Keratinocyte (primary cell): ENCODE data around the gene REPS2. TPM values are rescaled to one million over a fixed set of nuclear protein-coding genes. Genes with fewer than 3 reads are reported as not detected.

Source experiments
- DNase-seq: peaks from one replicate; pipeline ENCODE4 v3.0.0-alpha.2; 2011; ENCODE audit warnings: low read depth, missing footprints, low spot score
- FAIRE-seq: peaks from 2 replicates; lab custom pipeline; 2011; peaks lifted over from hg19 to GRCh38; lab: Jason Lieb, UNC
- H2AFZ ChIP-seq: 2 replicates; pipeline ENCODE4 v1.6.0; 2012; ENCODE audit warnings: low read length, control low read depth, inconsistent platforms; ENCODE audit not compliant: control insufficient read depth
- H3K27ac ChIP-seq: 2 replicates; pipeline ENCODE4 v1.5.1; 2011; ENCODE audit warnings: low read length; ENCODE audit not compliant: control insufficient read depth, insufficient read depth
- H3K27me3 ChIP-seq: 3 replicates; pipeline ENCODE4 v1.6.0; 2011; ENCODE audit warnings: low read length; ENCODE audit not compliant: control insufficient read depth, insufficient read depth; ENCODE audit errors: extremely low read depth
- H3K36me3 ChIP-seq, 2 experiments: 2 replicates in 1 of 2; 3 replicates in 1 of 2; pipeline ENCODE4 v1.5.1; 2011; ENCODE audit warnings: low read length in 2 of 2, mild to moderate bottlenecking in 1 of 2; ENCODE audit not compliant: control insufficient read depth in 2 of 2, insufficient read depth in 2 of 2; ENCODE audit errors: extremely low read depth in 1 of 2
- H3K4me1 ChIP-seq: 3 replicates; pipeline ENCODE4 v1.5.1; 2011; ENCODE audit warnings: low read length; ENCODE audit not compliant: control insufficient read depth, insufficient read depth; ENCODE audit errors: extremely low read depth
- H3K4me2 ChIP-seq: 3 replicates; pipeline ENCODE4 v1.6.0; 2011; ENCODE audit warnings: low read depth, low read length; ENCODE audit not compliant: control insufficient read depth, insufficient read depth; ENCODE audit errors: extremely low read depth
- H3K4me3 ChIP-seq, 3 experiments: fragments of 200-600 bp in 1 of 3; sonication (generic) in 1 of 3; 2 replicates in 2 of 3; 3 replicates in 1 of 3; pipeline ENCODE4 v1.5.1; 2011 to 2016; ENCODE audit warnings: low read length in 3 of 3, mild to moderate bottlenecking in 3 of 3, control low read depth in 2 of 3, inconsistent platforms in 1 of 3, low read depth in 1 of 3, mixed read lengths in 1 of 3, mixed run types in 1 of 3, moderate library complexity in 1 of 3; ENCODE audit not compliant: control insufficient read depth in 2 of 3, insufficient read depth in 2 of 3; ENCODE audit errors: extremely low read depth in 1 of 3
- H3K79me2 ChIP-seq: 2 replicates; pipeline ENCODE4 v1.6.0; 2012; ENCODE audit warnings: low read length; ENCODE audit not compliant: control insufficient read depth, insufficient read depth
- H3K9ac ChIP-seq: 3 replicates; pipeline ENCODE4 v1.6.0; 2011; ENCODE audit warnings: low read length; ENCODE audit not compliant: control insufficient read depth, insufficient read depth; ENCODE audit errors: extremely low read depth
- H3K9me1 ChIP-seq: 3 replicates; pipeline ENCODE4 v1.6.0; 2011; ENCODE audit warnings: low read length; ENCODE audit not compliant: control insufficient read depth, insufficient read depth; ENCODE audit errors: extremely low read depth
- H3K9me3 ChIP-seq: 2 replicates; pipeline ENCODE4 v1.5.1; 2012; ENCODE audit warnings: low read depth, low read length; ENCODE audit not compliant: control insufficient read depth
- H4K20me1 ChIP-seq: 3 replicates; pipeline ENCODE4 v1.6.0; 2011; ENCODE audit warnings: low read length; ENCODE audit not compliant: control insufficient read depth, insufficient read depth; ENCODE audit errors: extremely low read depth
- EZH2 ChIP-seq: IDR thresholded peaks from one replicate; pipeline ENCODE4 v1.6.1; 2012; ENCODE audit warnings: inconsistent platforms, mild to moderate bottlenecking, low read length, moderate library complexity
- dilution Hi-C: fragments of 300-500 bp; cut with MboI; formaldehyde crosslinking; loops from one replicate; pipeline ENCODE4 v1.7.0; 2020; ENCODE audit warnings: low sequenced_read_pairs; ENCODE audit not compliant: extremely low pct_ligation_motif_present
- polyA plus RNA-seq, 5 experiments: library from polyadenylated mRNA; depleted of rRNA in 3 of 5; stranded (reverse) in 3 of 5; stranded (forward) in 1 of 5; unstranded in 1 of 5; fragments of >200 nt; gene quantifications; 1 replicate in 1 of 5; 2 replicates in 3 of 5; 3 replicates in 1 of 5; pipeline versions ENCODE4 v1.2.1 to v1.2.3, GENCODE V29; 2011 to 2012; ENCODE audit warnings: missing spikeins in 2 of 5, low read depth in 1 of 5, low replicate concordance in 1 of 5
- TF ChIP-seq, protein P1 (sequence below), 3 experiments: IDR thresholded peaks in 1 of 3; conservative IDR thresholded peaks in 1 of 3; optimal IDR thresholded peaks in 1 of 3; 2 replicates in 2 of 3; 3 replicates in 1 of 3; pipeline versions ENCODE3 to v1.5.1; 2011; ENCODE audit warnings: low read length in 3 of 3, mild to moderate bottlenecking in 3 of 3, moderate library complexity in 2 of 3, control low read depth in 1 of 3, inconsistent platforms in 1 of 3; ENCODE audit not compliant: insufficient read depth in 2 of 3; ENCODE audit errors: extremely low read depth in 1 of 3

Gene REPS2
- polyA plus RNA-seq, 1 donor (not counting 4 experiments of a cell fraction or from before 2014, with no cell fraction given) = 2.4 TPM

GRCh38 chrX:16950423-16950822 is 4.0 kb downstream of the REPS2 start:
- dilution Hi-C loops = no loop called here
- H3K4me1 ChIP-seq = peaks cover 2% of the 10 kb centered on the region

GRCh38 chrX:16953606-16954211 is 7.3 kb downstream of the REPS2 start:
- no peak overlapping the region for H3K4me3 ChIP-seq
- no peak for TF ChIP-seq EZH2
- TF ChIP-seq, protein P1, sequence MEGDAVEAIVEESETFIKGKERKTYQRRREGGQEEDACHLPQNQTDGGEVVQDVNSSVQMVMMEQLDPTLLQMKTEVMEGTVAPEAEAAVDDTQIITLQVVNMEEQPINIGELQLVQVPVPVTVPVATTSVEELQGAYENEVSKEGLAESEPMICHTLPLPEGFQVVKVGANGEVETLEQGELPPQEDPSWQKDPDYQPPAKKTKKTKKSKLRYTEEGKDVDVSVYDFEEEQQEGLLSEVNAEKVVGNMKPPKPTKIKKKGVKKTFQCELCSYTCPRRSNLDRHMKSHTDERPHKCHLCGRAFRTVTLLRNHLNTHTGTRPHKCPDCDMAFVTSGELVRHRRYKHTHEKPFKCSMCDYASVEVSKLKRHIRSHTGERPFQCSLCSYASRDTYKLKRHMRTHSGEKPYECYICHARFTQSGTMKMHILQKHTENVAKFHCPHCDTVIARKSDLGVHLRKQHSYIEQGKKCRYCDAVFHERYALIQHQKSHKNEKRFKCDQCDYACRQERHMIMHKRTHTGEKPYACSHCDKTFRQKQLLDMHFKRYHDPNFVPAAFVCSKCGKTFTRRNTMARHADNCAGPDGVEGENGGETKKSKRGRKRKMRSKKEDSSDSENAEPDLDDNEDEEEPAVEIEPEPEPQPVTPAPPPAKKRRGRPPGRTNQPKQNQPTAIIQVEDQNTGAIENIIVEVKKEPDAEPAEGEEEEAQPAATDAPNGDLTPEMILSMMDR (optimal IDR thresholded peaks at IDR 0.05 in 1 of 3, IDR thresholded peaks at IDR 0.05 in 1 of 3, conservative IDR thresholded peaks at IDR 0.05 in 1 of 3; ENCODE audit: extremely low read depth in 1 of 3, insufficient read depth in 2 of 3, low read length in 3 of 3) = no peak
- no peak overlapping the region for H3K27ac ChIP-seq
- no peaks in the 10 kb centered on the region for H3K27me3 ChIP-seq
- H3K9me1 ChIP-seq = no peaks in the 10 kb centered on the region
- H3K9ac ChIP-seq = no peak overlapping the region
- H2AFZ ChIP-seq = no peak overlapping the region
- dilution Hi-C loops = no loop called here
- peaks cover 2% of the 10 kb centered on the region for H3K4me1 ChIP-seq
- no peaks in the 10 kb centered on the region for H3K9me3 ChIP-seq
- H3K36me3 ChIP-seq = no peaks in the 10 kb centered on the region
- FAIRE-seq (no peak), DNase-seq (no peak)
- no peak overlapping the region for H3K4me2 ChIP-seq
- H3K79me2 ChIP-seq = no peaks in the 10 kb centered on the region
- H4K20me1 ChIP-seq = no peaks in the 10 kb centered on the region

More at GRCh38 chrX:16950423-16950822, 4.0 kb downstream of the REPS2 start:
- no peak for DNase-seq
- Histone ChIP-seq H2AFZ (no peak overlapping the region), H3K27ac (no peak overlapping the region), H3K4me2 (no peak overlapping the region), H3K9ac (no peak overlapping the region), H3K4me3 (no peak overlapping the region), H3K9me3 (no peaks in the 10 kb centered on the region), H3K79me2 (no peaks in the 10 kb centered on the region), H3K27me3 (peaks cover 5% of the 10 kb centered on the region), H3K36me3 (no peaks in the 10 kb centered on the region), H3K9me1 (no peaks in the 10 kb centered on the region), H4K20me1 (no peaks in the 10 kb centered on the region)
- no peak for FAIRE-seq
- TF ChIP-seq EZH2 = no peak
- TF ChIP-seq, protein P1 (optimal IDR thresholded peaks at IDR 0.05 in 1 of 3, IDR thresholded peaks at IDR 0.05 in 1 of 3, conservative IDR thresholded peaks at IDR 0.05 in 1 of 3; ENCODE audit: extremely low read depth in 1 of 3, insufficient read depth in 2 of 3, low read length in 3 of 3) = no peak
